Panc1 (cell line): ENCODE data around the gene SUCO. TPM values are rescaled to one million over a fixed set of nuclear protein-coding genes. Genes with fewer than 3 reads are reported as not detected.

Experiments used
- ATAC-seq: fragments of 200-7000 bp; cut with Tn5 transposase; 2 replicates; pipeline ENCODE4 v1.9.1; 2020; ENCODE audit warnings: mild to moderate bottlenecking, moderate library complexity
- BruUV-seq: library from RNA; stranded (reverse); fragments of 400-500 nt; replicated peaks from 2 replicates; lab custom pipeline; 2021; lab: Mats Ljungman, UMichigan
- CTCF ChIA-PET: fragments of 300-600 bp; sonication (Branson Sonifier 250); formaldehyde crosslinking; loops from one replicate; lab custom pipeline; 2022; ENCODE audit warnings: antibody characterized with exemption; lab: Charles Lee
- POLR2A ChIA-PET: fragments of 300-600 bp; sonication (Branson Sonifier 250); formaldehyde crosslinking; loops from one replicate; lab custom pipeline; 2022; ENCODE audit warnings: antibody characterized with exemption; lab: Charles Lee
- DNase-seq: peaks from one replicate; pipeline ENCODE4 v3.0.0-alpha.2; 2010; ENCODE audit warnings: low read depth, low spot score
- H3K27ac ChIP-seq: 2 replicates; pipeline ENCODE4 v1.5.1; 2011; ENCODE audit warnings: mild to moderate bottlenecking, low read length, inconsistent platforms
- H3K27me3 ChIP-seq: fragments of 200-500 bp; sonication (Bioruptor generic); 2 replicates; pipeline ENCODE4 v1.6.0; 2014; ENCODE audit warnings: low read length, inconsistent platforms; ENCODE audit not compliant: control insufficient read depth, insufficient read depth
- H3K36me3 ChIP-seq: fragments of 200-500 bp; sonication (Bioruptor generic); 2 replicates; pipeline ENCODE4 v1.5.1; 2014; ENCODE audit warnings: inconsistent platforms, mild to moderate bottlenecking, low read length, moderate library complexity; ENCODE audit not compliant: control insufficient read depth, insufficient read depth
- H3K4me1 ChIP-seq: 2 replicates; pipeline ENCODE4 v1.5.1; 2011; ENCODE audit warnings: inconsistent platforms, mild to moderate bottlenecking, low read length, moderate library complexity; ENCODE audit not compliant: control insufficient read depth, insufficient read depth
- H3K4me3 ChIP-seq, 2 experiments: 2 replicates each; pipeline ENCODE4 v1.5.1; 2011 to 2012; ENCODE audit warnings: low read depth in 2 of 2, low read length in 2 of 2, mild to moderate bottlenecking in 2 of 2, inconsistent platforms in 1 of 2, moderate library complexity in 1 of 2
- H3K9me3 ChIP-seq: fragments of 200-500 bp; sonication (Bioruptor generic); 2 replicates; pipeline ENCODE4 v1.5.1; 2014; ENCODE audit warnings: low read depth, mild to moderate bottlenecking, inconsistent platforms, low read length, moderate library complexity; ENCODE audit not compliant: control insufficient read depth, insufficient read depth
- POLR2AphosphoS5 ChIP-seq: IDR thresholded peaks from 2 replicates; pipeline ENCODE4 v1.6.1; 2012; ENCODE audit warnings: mild to moderate bottlenecking, low read depth, low read length, moderate library complexity
- REST ChIP-seq, 2 experiments: IDR thresholded peaks; 2 replicates each; pipeline ENCODE4 v1.6.1; 2011 to 2012; ENCODE audit warnings: low read depth in 2 of 2, control low read depth in 1 of 2, low read length in 1 of 2, mild to moderate bottlenecking in 1 of 2, moderate library complexity in 1 of 2; ENCODE audit not compliant: insufficient read depth in 1 of 2
- SIN3A ChIP-seq: IDR thresholded peaks from 2 replicates; pipeline ENCODE4 v1.6.1; 2012; ENCODE audit warnings: low read depth, mild to moderate bottlenecking, low read length, moderate library complexity, borderline replicate concordance; ENCODE audit not compliant: insufficient read depth
- TCF7L2 ChIP-seq: IDR thresholded peaks from 2 replicates; pipeline ENCODE4 v1.6.1; 2011; ENCODE audit warnings: mild to moderate bottlenecking, low read depth, low read length, inconsistent platforms
- in situ Hi-C: cut with HindIII; loops from 2 replicates; pipeline ENCODE4 v1.10.0; 2016; ENCODE audit warnings: low sequenced_read_pairs, low pct_unique_long_range_greater_than_20kb
- intact Hi-C: fragments of 100-400 bp; cut with micrococcal nuclease; formaldehyde crosslinking; loops from one replicate; pipeline ENCODE4 v1.10.0; 2022; ENCODE audit not compliant: unreplicated experiment
- total RNA-seq: library from RNA; stranded (reverse); gene quantifications from one replicate; pipeline ENCODE4 v1.2.1, GENCODE V29; 2021; ENCODE audit not compliant: unreplicated experiment
- TF ChIP-seq, protein P1 (sequence below): fragments of 450-650 bp; IDR thresholded peaks from 2 replicates; pipeline ENCODE4 v1.5.1; 2017; ENCODE audit warnings: mild to moderate bottlenecking

The SUCO gene
- total RNA-seq, 1 experiment from 2014 or later, result 31.3 TPM

DNA sequence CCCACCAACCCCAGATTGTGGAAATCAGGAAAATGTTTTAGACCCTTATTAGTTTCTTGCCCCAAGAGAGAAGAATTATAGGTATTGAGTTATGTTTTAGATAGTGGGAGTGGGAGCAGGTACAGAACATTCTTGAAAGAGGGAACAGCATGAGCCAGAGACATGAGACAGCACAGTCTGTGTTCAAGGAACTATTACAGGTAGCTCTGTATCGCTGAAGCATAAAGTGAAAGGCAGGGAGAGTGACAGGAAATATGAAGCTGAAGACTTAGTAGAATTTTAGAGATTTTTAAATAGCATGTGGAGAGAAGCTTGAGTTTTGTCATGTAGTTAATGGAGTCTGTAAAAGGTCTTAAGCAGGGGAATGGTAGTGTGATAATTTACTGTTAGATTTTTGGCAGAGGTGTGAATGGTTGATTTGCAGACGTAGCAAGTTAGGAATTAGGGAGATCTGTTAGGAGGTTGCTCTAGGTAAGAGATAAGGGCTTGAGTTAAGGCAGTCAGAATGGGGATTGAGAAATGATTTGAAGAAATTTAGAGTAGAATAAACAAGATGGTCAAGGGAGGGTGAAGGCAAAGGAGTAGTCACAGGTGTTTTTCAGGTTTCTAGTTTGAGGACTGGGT, 11.6 kb downstream of the SUCO start:
- Histone ChIP-seq H3K27me3 (no peaks in the 10 kb centered on the region), H3K4me1 (peaks cover 4% of the 10 kb centered on the region; the same call in 1 of the 2 replicates), H3K36me3 (no peaks in the 10 kb centered on the region), H3K4me3 (no peak overlapping the region), H3K9me3 (no peaks in the 10 kb centered on the region), H3K27ac (no peak overlapping the region)
- in situ Hi-C loops (no loop called here), intact Hi-C loops (no loop called here)
- DNase-seq, result no peak
- no peak for TF ChIP-seq POLR2AphosphoS5
- TF ChIP-seq REST (IDR thresholded peaks at IDR 0.05; ENCODE audit: insufficient read depth in 1 of 2, low read depth in 2 of 2, low read length in 1 of 2), result no peak
- TF ChIP-seq, protein P1, sequence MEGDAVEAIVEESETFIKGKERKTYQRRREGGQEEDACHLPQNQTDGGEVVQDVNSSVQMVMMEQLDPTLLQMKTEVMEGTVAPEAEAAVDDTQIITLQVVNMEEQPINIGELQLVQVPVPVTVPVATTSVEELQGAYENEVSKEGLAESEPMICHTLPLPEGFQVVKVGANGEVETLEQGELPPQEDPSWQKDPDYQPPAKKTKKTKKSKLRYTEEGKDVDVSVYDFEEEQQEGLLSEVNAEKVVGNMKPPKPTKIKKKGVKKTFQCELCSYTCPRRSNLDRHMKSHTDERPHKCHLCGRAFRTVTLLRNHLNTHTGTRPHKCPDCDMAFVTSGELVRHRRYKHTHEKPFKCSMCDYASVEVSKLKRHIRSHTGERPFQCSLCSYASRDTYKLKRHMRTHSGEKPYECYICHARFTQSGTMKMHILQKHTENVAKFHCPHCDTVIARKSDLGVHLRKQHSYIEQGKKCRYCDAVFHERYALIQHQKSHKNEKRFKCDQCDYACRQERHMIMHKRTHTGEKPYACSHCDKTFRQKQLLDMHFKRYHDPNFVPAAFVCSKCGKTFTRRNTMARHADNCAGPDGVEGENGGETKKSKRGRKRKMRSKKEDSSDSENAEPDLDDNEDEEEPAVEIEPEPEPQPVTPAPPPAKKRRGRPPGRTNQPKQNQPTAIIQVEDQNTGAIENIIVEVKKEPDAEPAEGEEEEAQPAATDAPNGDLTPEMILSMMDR, result no peak
- no peak for TF ChIP-seq TCF7L2
- no peak for TF ChIP-seq SIN3A
- no peak for ATAC-seq
- ChIA-PET POLR2A (no interaction called here), CTCF (no interaction called here)
- no TSS peak for BruUV-seq

DNA sequence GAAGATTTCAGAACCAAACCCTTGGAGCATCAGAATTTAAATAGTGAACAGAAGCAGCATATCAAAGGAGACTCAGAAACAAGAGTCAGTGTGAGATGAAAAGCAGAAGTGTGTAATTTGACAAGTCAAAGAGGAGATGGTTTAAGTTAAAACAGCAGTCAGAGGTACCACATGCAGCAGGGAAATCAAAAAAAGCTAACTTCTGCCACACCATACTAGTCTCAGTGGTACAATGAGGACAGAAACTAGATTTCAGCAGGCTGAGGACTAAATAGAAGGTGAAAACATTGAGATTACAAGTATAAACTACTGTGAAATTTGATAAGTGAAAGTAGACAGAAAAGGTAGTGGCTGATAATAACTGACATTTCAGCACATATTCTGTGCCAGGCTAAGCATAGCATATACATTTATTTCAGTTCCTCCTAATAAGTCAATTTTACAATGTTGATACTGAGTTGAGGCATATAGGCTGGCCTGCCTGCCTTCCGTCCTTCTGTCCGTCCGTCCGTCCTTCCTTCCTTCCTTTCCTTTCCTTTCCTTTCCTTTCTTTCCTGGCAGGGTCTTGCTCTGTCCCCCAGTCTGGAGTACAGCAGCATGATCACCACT, 12.6 kb downstream of the SUCO start:
- ChIA-PET CTCF (no interaction called here), POLR2A (no interaction called here)
- intact Hi-C loops (no loop called here), in situ Hi-C loops (no loop called here)
- Histone ChIP-seq H3K27me3 (no peaks in the 10 kb centered on the region), H3K27ac (no peak overlapping the region), H3K36me3 (no peaks in the 10 kb centered on the region), H3K9me3 (no peaks in the 10 kb centered on the region), H3K4me1 (peaks cover 8% of the 10 kb centered on the region; the same call in 1 of the 2 replicates), H3K4me3 (no peak overlapping the region)
- DNase-seq (no peak), ATAC-seq (no peak)
- TF ChIP-seq POLR2AphosphoS5 (no peak), REST (IDR thresholded peaks at IDR 0.05; ENCODE audit: insufficient read depth in 1 of 2, low read depth in 2 of 2, low read length in 1 of 2) (no peak), TCF7L2 (no peak), SIN3A (no peak)
- TF ChIP-seq, protein P1, result no peak
- no TSS peak for BruUV-seq
